22Rv1 (cell line): Measurements from ENCODE around the gene SLIT3.

Experiments
- ZFX ChIP-seq: fragments of 450-650 bp; IDR thresholded peaks from 2 replicates; pipeline ENCODE4 v1.6.1; 2017; ENCODE audit warnings: antibody characterized with exemption, borderline replicate concordance
- TF ChIP-seq, protein P1 (sequence below): fragments of 450-650 bp; IDR thresholded peaks from 2 replicates; pipeline ENCODE4 v1.5.1; 2017; ENCODE audit warnings: mild to moderate bottlenecking

DNA sequence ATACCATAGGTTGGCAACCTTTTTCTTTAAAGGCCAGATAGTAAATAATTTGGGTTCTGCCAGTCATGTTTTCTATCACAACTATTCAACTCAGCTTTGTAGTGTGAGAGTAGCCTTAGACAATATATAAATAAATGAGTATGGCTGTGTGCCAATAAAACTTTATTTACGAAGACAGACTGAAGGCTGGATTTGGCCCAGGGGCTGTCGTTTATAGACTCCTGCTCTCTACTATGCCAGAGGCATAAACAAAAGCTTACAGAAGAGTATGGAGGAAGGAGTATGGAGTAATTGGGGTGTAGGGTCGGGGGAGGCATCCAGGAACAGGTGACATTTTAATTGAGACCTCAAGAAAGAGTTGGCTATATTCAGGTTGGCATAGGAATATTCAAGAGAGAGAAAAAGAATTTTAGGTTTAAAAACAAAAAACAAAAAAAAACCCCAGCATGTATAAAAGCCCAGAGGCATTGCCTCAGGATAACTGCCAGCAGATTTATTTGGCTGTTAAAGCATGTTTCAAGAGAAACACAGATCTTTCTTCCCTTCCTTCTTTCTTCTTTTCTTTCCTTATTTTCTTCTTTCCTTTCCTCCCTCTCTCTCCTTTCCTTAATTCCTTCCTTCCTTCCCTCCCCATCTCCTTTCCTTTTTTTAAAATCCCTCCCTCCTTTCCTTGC is 39.9 kb downstream of the SLIT3 start:
- TF ChIP-seq, protein P1, sequence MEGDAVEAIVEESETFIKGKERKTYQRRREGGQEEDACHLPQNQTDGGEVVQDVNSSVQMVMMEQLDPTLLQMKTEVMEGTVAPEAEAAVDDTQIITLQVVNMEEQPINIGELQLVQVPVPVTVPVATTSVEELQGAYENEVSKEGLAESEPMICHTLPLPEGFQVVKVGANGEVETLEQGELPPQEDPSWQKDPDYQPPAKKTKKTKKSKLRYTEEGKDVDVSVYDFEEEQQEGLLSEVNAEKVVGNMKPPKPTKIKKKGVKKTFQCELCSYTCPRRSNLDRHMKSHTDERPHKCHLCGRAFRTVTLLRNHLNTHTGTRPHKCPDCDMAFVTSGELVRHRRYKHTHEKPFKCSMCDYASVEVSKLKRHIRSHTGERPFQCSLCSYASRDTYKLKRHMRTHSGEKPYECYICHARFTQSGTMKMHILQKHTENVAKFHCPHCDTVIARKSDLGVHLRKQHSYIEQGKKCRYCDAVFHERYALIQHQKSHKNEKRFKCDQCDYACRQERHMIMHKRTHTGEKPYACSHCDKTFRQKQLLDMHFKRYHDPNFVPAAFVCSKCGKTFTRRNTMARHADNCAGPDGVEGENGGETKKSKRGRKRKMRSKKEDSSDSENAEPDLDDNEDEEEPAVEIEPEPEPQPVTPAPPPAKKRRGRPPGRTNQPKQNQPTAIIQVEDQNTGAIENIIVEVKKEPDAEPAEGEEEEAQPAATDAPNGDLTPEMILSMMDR = no peak
- TF ChIP-seq ZFX = no peak
